MCF 10A (cell line): ENCODE results near the gene SLC25A30. TPM values are rescaled to one million over a fixed set of nuclear protein-coding genes. Genes with fewer than 3 reads are reported as not detected.

Experiments
- BruUV-seq: library from RNA; stranded (reverse); fragments of 400-500 nt; replicated peaks from 2 replicates; lab custom pipeline; 2021; lab: Mats Ljungman, UMichigan
- CTCF ChIA-PET: fragments of 300-600 bp; sonication (Branson Sonifier 250); formaldehyde crosslinking; extraction: SDS; loops from one replicate; lab custom pipeline; 2021; ENCODE audit warnings: antibody characterized with exemption, inconsistent platforms; lab: Yijun Ruan, JAX
- POLR2A ChIA-PET: fragments of 300-600, 350-650 bp; sonication (Branson Sonifier 250); formaldehyde crosslinking; extraction: SDS; loops from one replicate; lab custom pipeline; 2020; ENCODE audit warnings: antibody characterized with exemption, inconsistent platforms; lab: Yijun Ruan, JAX
- DNase-seq: peaks from one replicate; pipeline ENCODE4 v3.0.0-alpha.2; 2018; ENCODE audit not compliant: unreplicated experiment
- H3K27ac Mint-ChIP-seq: one replicate; pipeline ENCODE4 v1.8.0; 2022; ENCODE audit warnings: mild to moderate bottlenecking, low read depth, mixed read lengths; ENCODE audit not compliant: unreplicated experiment
- H3K27me3 Mint-ChIP-seq: one replicate; pipeline ENCODE4 v1.8.0; 2022; ENCODE audit warnings: mixed read lengths; ENCODE audit not compliant: insufficient read depth, unreplicated experiment
- H3K36me3 Mint-ChIP-seq: one replicate; pipeline ENCODE4 v1.8.0; 2022; ENCODE audit warnings: mild to moderate bottlenecking, moderate library complexity, mixed read lengths; ENCODE audit not compliant: insufficient read depth, unreplicated experiment
- H3K4me1 Mint-ChIP-seq: one replicate; pipeline ENCODE4 v1.8.0; 2022; ENCODE audit warnings: mixed read lengths; ENCODE audit not compliant: insufficient read depth, unreplicated experiment
- H3K4me3 Mint-ChIP-seq: one replicate; pipeline ENCODE4 v1.8.0; 2022; ENCODE audit warnings: mild to moderate bottlenecking, moderate library complexity, mixed read lengths; ENCODE audit not compliant: unreplicated experiment
- H3K9me3 Mint-ChIP-seq: one replicate; pipeline ENCODE4 v1.8.0; 2022; ENCODE audit warnings: mixed read lengths; ENCODE audit not compliant: unreplicated experiment
- intact Hi-C: fragments of 100-400 bp; cut with micrococcal nuclease; formaldehyde crosslinking; loops from 2 replicates; pipeline ENCODE4 v1.14.1; 2022
- total RNA-seq: library from RNA; stranded (reverse); gene quantifications from 2 replicates; pipeline ENCODE4 v1.2.3, GENCODE V29; 2022
- TF ChIP-seq, protein P1 (sequence below): fragments of 200-600 bp; IDR thresholded peaks from one replicate; pipeline ENCODE4 v1.8.0; 2022; ENCODE audit warnings: antibody characterized with exemption, mild to moderate bottlenecking; ENCODE audit not compliant: unreplicated experiment

Gene SLC25A30
- total RNA-seq, 1 experiment from 2014 or later: 11.9 TPM

DNA sequence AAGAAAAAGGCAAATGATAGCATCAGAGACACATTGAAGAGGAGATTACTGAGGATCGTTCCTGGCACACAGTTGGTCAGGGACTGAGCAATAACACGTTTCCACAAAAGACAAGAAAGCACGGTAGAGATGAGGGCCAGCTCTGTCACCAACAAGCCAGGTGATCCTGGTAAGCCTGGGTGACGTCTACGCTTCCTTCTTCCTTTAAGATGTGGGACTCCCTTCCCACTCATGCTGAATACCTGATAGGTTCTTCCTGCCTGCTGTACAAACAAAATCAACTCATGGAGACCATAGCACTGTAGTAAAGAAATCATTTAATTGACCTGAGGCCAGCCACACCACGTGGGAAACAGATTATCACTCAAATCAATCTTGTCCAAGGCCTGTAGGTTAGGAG is 26.9 kb upstream of the SLC25A30 start:
- no peaks in the 10 kb centered on the region for H3K36me3 Mint-ChIP-seq
- DNase-seq: no peak
- POLR2A ChIA-PET: no interaction called here
- H3K27ac Mint-ChIP-seq: no peak overlapping the region
- TF ChIP-seq, protein P1, sequence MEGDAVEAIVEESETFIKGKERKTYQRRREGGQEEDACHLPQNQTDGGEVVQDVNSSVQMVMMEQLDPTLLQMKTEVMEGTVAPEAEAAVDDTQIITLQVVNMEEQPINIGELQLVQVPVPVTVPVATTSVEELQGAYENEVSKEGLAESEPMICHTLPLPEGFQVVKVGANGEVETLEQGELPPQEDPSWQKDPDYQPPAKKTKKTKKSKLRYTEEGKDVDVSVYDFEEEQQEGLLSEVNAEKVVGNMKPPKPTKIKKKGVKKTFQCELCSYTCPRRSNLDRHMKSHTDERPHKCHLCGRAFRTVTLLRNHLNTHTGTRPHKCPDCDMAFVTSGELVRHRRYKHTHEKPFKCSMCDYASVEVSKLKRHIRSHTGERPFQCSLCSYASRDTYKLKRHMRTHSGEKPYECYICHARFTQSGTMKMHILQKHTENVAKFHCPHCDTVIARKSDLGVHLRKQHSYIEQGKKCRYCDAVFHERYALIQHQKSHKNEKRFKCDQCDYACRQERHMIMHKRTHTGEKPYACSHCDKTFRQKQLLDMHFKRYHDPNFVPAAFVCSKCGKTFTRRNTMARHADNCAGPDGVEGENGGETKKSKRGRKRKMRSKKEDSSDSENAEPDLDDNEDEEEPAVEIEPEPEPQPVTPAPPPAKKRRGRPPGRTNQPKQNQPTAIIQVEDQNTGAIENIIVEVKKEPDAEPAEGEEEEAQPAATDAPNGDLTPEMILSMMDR: no peak
- CTCF ChIA-PET: no interaction called here
- no peaks in the 10 kb centered on the region for H3K27me3 Mint-ChIP-seq
- no peak overlapping the region for H3K4me3 Mint-ChIP-seq
- BruUV-seq: no TSS peak
- intact Hi-C loops: no loop called here
- peaks cover 16% of the 10 kb centered on the region for H3K4me1 Mint-ChIP-seq
- no peaks in the 10 kb centered on the region for H3K9me3 Mint-ChIP-seq

DNA sequence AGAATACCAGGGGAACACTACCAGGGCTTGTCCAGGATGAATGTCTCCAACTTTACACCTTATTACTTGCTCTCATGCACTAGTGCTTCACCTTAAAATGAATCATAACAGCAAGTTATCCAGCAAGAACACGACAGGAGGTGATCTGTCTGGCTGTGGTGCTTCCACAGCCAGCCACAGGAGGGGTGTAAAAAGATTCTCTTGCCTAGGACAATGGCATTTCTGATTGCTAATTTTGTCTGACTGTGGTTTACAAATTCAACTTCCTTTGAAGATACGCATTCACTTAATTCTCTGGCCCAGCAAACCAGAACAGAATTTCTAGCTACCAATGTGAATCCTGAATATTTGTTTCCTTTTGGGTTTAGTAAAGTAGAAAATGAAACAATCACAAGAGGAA is 23.5 kb upstream of the SLC25A30 start:
- no peak overlapping the region for H3K27ac Mint-ChIP-seq
- BruUV-seq: no TSS peak
- no peak overlapping the region for H3K4me3 Mint-ChIP-seq
- POLR2A ChIA-PET: interaction anchor here (1.0 to 1.4 kb wide), 2 partner anchors 9 to 23 kb away, joined by 5 to 6 read pairs; partner anchors contain the start of gene COG3
- no peaks in the 10 kb centered on the region for H3K36me3 Mint-ChIP-seq
- H3K9me3 Mint-ChIP-seq: no peaks in the 10 kb centered on the region
- CTCF ChIA-PET: interaction anchor here (0.6 to 1.0 kb wide), 4 partner anchors 14 to 70 kb away, joined by 3 to 10 read pairs (median 4); no protein-coding TSS in a partner anchor
- TF ChIP-seq, protein P1: peak; percentile 29
- H3K27me3 Mint-ChIP-seq: no peaks in the 10 kb centered on the region
- H3K4me1 Mint-ChIP-seq: peaks cover 25% of the 10 kb centered on the region
- intact Hi-C loops: loop anchor here (1.0 kb wide), 1 partner anchor 23 kb away; the partner anchor contains the start of gene COG3
- peak; percentile 56 for DNase-seq

DNA sequence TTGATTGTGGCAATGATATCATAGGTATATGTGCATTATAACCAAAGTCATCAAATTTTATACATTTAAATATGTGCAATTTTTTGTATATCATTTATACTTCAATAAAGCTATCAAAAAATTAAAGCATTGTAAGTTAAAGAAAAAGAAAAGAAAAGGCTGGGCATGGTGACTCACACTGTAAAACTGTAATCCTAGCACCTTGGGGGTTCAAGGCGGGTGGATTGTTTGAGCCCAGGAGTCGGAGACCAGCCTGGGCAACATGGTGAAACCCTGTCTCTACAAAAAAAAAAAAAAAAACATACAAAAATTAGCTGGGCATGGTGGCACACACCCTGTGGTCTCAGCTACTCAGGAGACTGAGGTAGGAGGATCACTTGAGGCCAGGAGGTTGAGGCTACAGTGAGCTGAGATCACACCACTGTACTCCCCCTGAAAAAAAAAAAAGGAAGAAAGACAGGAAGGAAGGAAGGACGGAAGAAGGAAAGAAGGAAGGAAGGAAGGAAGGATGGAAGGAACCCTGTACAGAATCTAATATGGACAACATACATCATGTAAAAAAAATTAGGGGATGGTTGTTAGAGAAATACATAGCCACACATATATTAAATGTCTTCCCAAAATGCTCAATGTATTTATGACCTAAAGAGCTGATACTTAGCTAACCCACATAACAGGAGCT is 21.7 kb upstream of the SLC25A30 start:
- DNase-seq: peak; percentile 25
- Mint-ChIP-seq H3K4me1 (peaks cover 25% of the 10 kb centered on the region), H3K36me3 (no peaks in the 10 kb centered on the region), H3K4me3 (no peak overlapping the region), H3K9me3 (no peaks in the 10 kb centered on the region), H3K27me3 (no peaks in the 10 kb centered on the region), H3K27ac (peak overlapping the region; percentile 36)
- CTCF ChIA-PET: interaction anchor here (0.6 kb wide), 2 partner anchors 30 to 50 kb away, joined by 3 read pairs; no protein-coding TSS in a partner anchor
- intact Hi-C loops: no loop called here
- BruUV-seq: no TSS peak
- TF ChIP-seq, protein P1: no peak
- POLR2A ChIA-PET: interaction anchor here (0.9 to 1.7 kb wide), 4 partner anchors 15 to 42 kb away, joined by 3 to 5 read pairs (median 4); partner anchors contain the start of genes COG3 and SLC25A30

DNA sequence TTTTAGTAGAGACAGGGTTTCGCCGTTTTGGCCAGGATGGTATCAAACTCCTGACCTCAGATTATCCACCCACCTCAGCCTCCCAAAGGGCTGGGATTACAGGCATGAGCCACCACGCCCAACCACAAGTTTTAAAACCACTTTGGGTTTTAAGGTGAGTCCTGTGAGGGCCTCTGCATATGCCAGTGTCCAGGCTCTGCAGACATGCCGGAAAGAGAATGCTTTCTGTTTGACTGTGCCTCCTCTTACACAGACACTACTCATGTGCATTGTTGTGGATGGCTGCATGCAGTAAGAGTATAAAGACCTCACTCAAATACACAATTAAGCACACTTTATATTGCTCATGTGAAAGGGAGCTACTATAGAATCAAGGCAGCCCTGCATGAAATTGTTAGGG is 20.8 kb upstream of the SLC25A30 start:
- intact Hi-C loops: no loop called here
- Mint-ChIP-seq H3K4me1 (peaks cover 25% of the 10 kb centered on the region), H3K9me3 (no peaks in the 10 kb centered on the region), H3K36me3 (no peaks in the 10 kb centered on the region), H3K4me3 (no peak overlapping the region), H3K27me3 (no peaks in the 10 kb centered on the region), H3K27ac (no peak overlapping the region)
- BruUV-seq: no TSS peak
- DNase-seq: no peak
- CTCF ChIA-PET: no interaction called here
- TF ChIP-seq, protein P1: no peak
- POLR2A ChIA-PET: interaction anchor here (1.7 kb wide), 2 partner anchors 21 to 26 kb away, joined by 4 to 5 read pairs; partner anchors contain the start of genes COG3 and SLC25A30
